Measurements from ENCODE around the gene SLC16A3.

SLC16A3 gene

DNA sequence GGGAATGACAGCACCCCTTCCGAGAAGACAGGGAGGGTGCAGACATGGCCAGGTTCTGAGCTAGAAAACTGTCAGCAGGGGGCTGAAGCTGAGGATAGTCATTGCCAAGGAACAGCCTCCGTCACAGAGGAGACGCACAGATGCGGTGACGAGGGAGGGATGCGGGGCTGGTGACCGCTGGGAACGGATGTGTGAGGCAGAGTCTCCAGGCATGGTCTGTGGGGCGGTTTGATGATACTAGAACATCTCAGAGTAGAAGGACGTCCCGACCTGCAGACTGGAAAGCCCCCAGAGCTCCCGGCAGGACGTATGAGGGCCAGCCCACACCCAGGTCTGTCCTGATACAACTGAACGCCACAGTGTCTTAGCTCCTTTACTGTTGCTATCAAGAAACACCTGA, 46.5 kb downstream of the SLC16A3 start:
- Histone ChIP-seq H3K4me2 (ENCODE audit: low read length) (no peak overlapping the region), H3K4me3 (ENCODE audit: low read length) (no peak overlapping the region), H2AFZ (ENCODE audit: low read depth, low read length) (no peak overlapping the region), H3K27me3 (ENCODE audit: low read depth, low read length) (peaks cover 13% of the 10 kb centered on the region; the same call in 1 of the 2 replicates), H3K9me3 (ENCODE audit: insufficient read depth, low read length) (no peaks in the 10 kb centered on the region), H4K20me1 (ENCODE audit: insufficient read depth, low read length) (peaks cover 23% of the 10 kb centered on the region), H3K27ac (ENCODE audit: low read length) (no peak overlapping the region), H3K36me3 (replicated peaks; ENCODE audit: low read depth, low read length) (peaks cover 14% of the 10 kb centered on the region), H3K9ac (ENCODE audit: low read length) (no peak overlapping the region), H3K4me1 (ENCODE audit: low read length) (peaks cover 24% of the 10 kb centered on the region), H3K79me2 (ENCODE audit: low read length) (peaks cover 30% of the 10 kb centered on the region)
- TF ChIP-seq CTCF (IDR thresholded peaks at IDR 0.05; ENCODE audit: low read depth, low read length) = no peak
- TF ChIP-seq EZH2phosphoT487 (IDR thresholded peaks at IDR 0.05; ENCODE audit: low read depth) = no peak

- peaks cover 14% of the 10 kb centered on the region for H3K79me2 ChIP-seq (ENCODE audit: low read length)
- no peak for TF ChIP-seq CTCF (IDR thresholded peaks at IDR 0.05; ENCODE audit: low read depth, low read length)
- TF ChIP-seq EZH2phosphoT487 (IDR thresholded peaks at IDR 0.05; ENCODE audit: low read depth) = no peak
- no peak overlapping the region for H3K27ac ChIP-seq (ENCODE audit: low read length)
- no peak overlapping the region for H3K4me2 ChIP-seq (ENCODE audit: low read length)
- no peaks in the 10 kb centered on the region for H3K9me3 ChIP-seq (ENCODE audit: insufficient read depth, low read length)
- H3K27me3 ChIP-seq (ENCODE audit: low read depth, low read length) = peaks cover 13% of the 10 kb centered on the region; the same call in 1 of the 2 replicates
- H4K20me1 ChIP-seq (ENCODE audit: insufficient read depth, low read length) = peaks cover 7% of the 10 kb centered on the region
- H2AFZ ChIP-seq (ENCODE audit: low read depth, low read length) = no peak overlapping the region
- peaks cover under 1% of the 10 kb centered on the region for H3K36me3 ChIP-seq (replicated peaks; ENCODE audit: low read depth, low read length)
- no peak overlapping the region for H3K9ac ChIP-seq (ENCODE audit: low read length)
- peaks cover 23% of the 10 kb centered on the region for H3K4me1 ChIP-seq (ENCODE audit: low read length)
- no peak overlapping the region for H3K4me3 ChIP-seq (ENCODE audit: low read length)
These were observed 48.1 kb downstream of the SLC16A3 start for GRCh38 chr17:82276938-82277337.

GRCh38 chr17:82277851-82278250, 49.0 kb downstream of the SLC16A3 start:
- no peaks in the 10 kb centered on the region for H3K9me3 ChIP-seq (ENCODE audit: insufficient read depth, low read length)
- peaks cover 13% of the 10 kb centered on the region; the same call in 1 of the 2 replicates for H3K27me3 ChIP-seq (ENCODE audit: low read depth, low read length)
- TF ChIP-seq EZH2phosphoT487 (IDR thresholded peaks at IDR 0.05; ENCODE audit: low read depth) (no peak), CTCF (IDR thresholded peaks at IDR 0.05; ENCODE audit: low read depth, low read length) (no peak)
- no peak overlapping the region for H3K4me3 ChIP-seq (ENCODE audit: low read length)
- H3K27ac ChIP-seq (ENCODE audit: low read length) = no peak overlapping the region
- H4K20me1 ChIP-seq (ENCODE audit: insufficient read depth, low read length) = no peaks in the 10 kb centered on the region
- H3K36me3 ChIP-seq (replicated peaks; ENCODE audit: low read depth, low read length) = no peaks in the 10 kb centered on the region
- H3K79me2 ChIP-seq (ENCODE audit: low read length) = peaks cover 6% of the 10 kb centered on the region
- no peak overlapping the region for H3K4me2 ChIP-seq (ENCODE audit: low read length)
- peaks cover 17% of the 10 kb centered on the region for H3K4me1 ChIP-seq (ENCODE audit: low read length)
- H2AFZ ChIP-seq (ENCODE audit: low read depth, low read length) = no peak overlapping the region
- H3K9ac ChIP-seq (ENCODE audit: low read length) = no peak overlapping the region

- Histone ChIP-seq H3K4me1 (ENCODE audit: low read length) (peaks cover 17% of the 10 kb centered on the region), H3K36me3 (replicated peaks; ENCODE audit: low read depth, low read length) (no peaks in the 10 kb centered on the region), H3K27ac (ENCODE audit: low read length) (no peak overlapping the region), H4K20me1 (ENCODE audit: insufficient read depth, low read length) (no peaks in the 10 kb centered on the region), H3K4me3 (ENCODE audit: low read length) (no peak overlapping the region), H3K4me2 (ENCODE audit: low read length) (no peak overlapping the region), H3K27me3 (ENCODE audit: low read depth, low read length) (peaks cover 13% of the 10 kb centered on the region; the same call in 1 of the 2 replicates), H3K9me3 (ENCODE audit: insufficient read depth, low read length) (no peaks in the 10 kb centered on the region), H2AFZ (ENCODE audit: low read depth, low read length) (no peak overlapping the region), H3K9ac (ENCODE audit: low read length) (no peak overlapping the region), H3K79me2 (ENCODE audit: low read length) (peaks cover 1% of the 10 kb centered on the region; the same call in 1 of the 2 replicates)
- TF ChIP-seq EZH2phosphoT487 (IDR thresholded peaks at IDR 0.05; ENCODE audit: low read depth) (no peak), CTCF (IDR thresholded peaks at IDR 0.05; ENCODE audit: low read depth, low read length) (no peak)
These were observed 49.5 kb downstream of the SLC16A3 start for GRCh38 chr17:82278308-82278707.

Data from OCI-LY3 (cell line).